HEK293T (cell line): ENCODE results near the gene ZNF85.

Experiments
- CTBP1 ChIP-seq: fragments of 450-650 bp; IDR thresholded peaks from 2 replicates; pipeline ENCODE4 v1.6.1; 2016; ENCODE audit warnings: borderline replicate concordance
- ELF4 ChIP-seq: fragments of 450-650 bp; IDR thresholded peaks from 2 replicates; pipeline ENCODE4 v1.6.1; 2017; ENCODE audit warnings: antibody characterized with exemption
- FOXA1 ChIP-seq: fragments of 450-650 bp; IDR thresholded peaks from 2 replicates; pipeline ENCODE4 v1.6.1; 2016; ENCODE audit warnings: mild to moderate bottlenecking
- FOXM1 ChIP-seq: fragments of 450-650 bp; IDR thresholded peaks from 2 replicates; pipeline ENCODE4 v1.6.1; 2017; ENCODE audit warnings: mild to moderate bottlenecking, borderline replicate concordance
- HDGF ChIP-seq: fragments of 450-650 bp; IDR thresholded peaks from 2 replicates; pipeline ENCODE4 v1.6.1; 2017; ENCODE audit warnings: antibody characterized with exemption, borderline replicate concordance
- PKNOX1 ChIP-seq: fragments of 450-650 bp; IDR thresholded peaks from 2 replicates; pipeline ENCODE4 v1.6.1; 2016
- SP1 ChIP-seq: fragments of 450-650 bp; IDR thresholded peaks from 2 replicates; pipeline ENCODE4 v1.6.1; 2017
- SUZ12 ChIP-seq: fragments of 450-650 bp; IDR thresholded peaks from 2 replicates; pipeline ENCODE4 v1.6.1; 2016; ENCODE audit warnings: mild to moderate bottlenecking
- TARDBP ChIP-seq: fragments of 450-650 bp; IDR thresholded peaks from 2 replicates; pipeline ENCODE4 v1.6.1; 2016
- ZNF384 ChIP-seq: fragments of 450-650 bp; IDR thresholded peaks from 2 replicates; pipeline ENCODE4 v1.6.1; 2016

DNA sequence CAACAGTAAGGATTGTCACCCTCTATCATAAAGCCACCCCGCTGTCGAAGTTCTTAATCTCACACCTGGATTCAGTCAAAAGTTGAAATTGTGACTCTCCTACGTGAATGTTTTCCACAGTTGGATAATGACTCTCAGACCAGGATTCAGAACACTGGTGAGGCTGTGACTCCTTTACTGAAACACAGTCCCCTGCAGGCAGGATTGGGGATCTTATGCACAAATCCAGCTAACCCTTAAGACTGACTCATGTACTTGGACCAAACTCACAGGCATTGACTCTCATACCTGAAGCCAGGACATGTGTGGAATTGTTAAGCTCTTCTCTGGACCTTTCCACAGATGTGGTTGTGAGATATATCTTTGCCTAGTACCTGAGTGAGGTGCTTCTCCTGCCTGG, 46.8 kb downstream of the ZNF85 start:
- TF ChIP-seq ZNF384: no peak
- TF ChIP-seq SP1: no peak
- TF ChIP-seq FOXM1: no peak
- TF ChIP-seq TARDBP: no peak
- no peak for TF ChIP-seq HDGF
- no peak for TF ChIP-seq ELF4
- TF ChIP-seq FOXA1: no peak
- TF ChIP-seq CTBP1: no peak
- no peak for TF ChIP-seq PKNOX1
- no peak for TF ChIP-seq SUZ12
